Spleen (tissue), 7 donors: ENCODE measurements around the gene RSAD2.

Experiments used
- CTCF ChIP-seq, 11 experiments: fragments of 200-600 bp in 7 of 11; fragments of 450-650 bp in 4 of 11; sonication (generic) in 4 of 11; IDR thresholded peaks in 8 of 11; conservative IDR thresholded peaks in 3 of 11; 1 replicate in 7 of 11; 2 replicates in 4 of 11; pipeline versions ENCODE4 v1.4.0 to v1.8.0; 2016 to 2021; ENCODE audit warnings: antibody characterized with exemption in 11 of 11, inconsistent platforms in 4 of 11, mild to moderate bottlenecking in 1 of 11
- POLR2AphosphoS5 ChIP-seq, 3 donors: sonication (generic); formaldehyde crosslinking; IDR thresholded peaks; one replicate each; pipeline ENCODE4 v1.5.1; 2017; ENCODE audit warnings: antibody characterized with exemption in 3 of 3
- donor health status: DM: no; HTN: no; CAD: no; lungs with moderate emphysema.
- donor health status: DM: no; HTN: no; CAD: no.
- donor health status: DM: no; HTN: no; CAD: no.

- TF ChIP-seq POLR2AphosphoS5 (IDR thresholded peaks at IDR 0.05), result no peak
- no peak for TF ChIP-seq CTCF (IDR thresholded peaks at IDR 0.05 in 8 of 11, conservative IDR thresholded peaks at IDR 0.05 in 3 of 11)
Measured at GRCh38 chr2:6905668-6906067, 28.1 kb downstream of the RSAD2 start.
